LHCN-M2 (cell line): Measurements from ENCODE around the gene PRL. TPM values are rescaled to one million over a fixed set of nuclear protein-coding genes. Genes with fewer than 3 reads are reported as not detected.
A peak's percentile ranks its signal among the peaks of the same experiment; 100 is the strongest.

Experiments
- DNase-seq: peaks from one replicate; pipeline ENCODE4 v3.0.0-alpha.2; 2012; ENCODE audit warnings: low read depth
- polyA plus RNA-seq: library from polyadenylated mRNA; unstranded; fragments of >200 nt; gene quantifications from one replicate; pipeline ENCODE4 v1.2.1, GENCODE V29; 2012; ENCODE audit warnings: missing spikeins
- total RNA-seq: library from RNA; depleted of rRNA; stranded (reverse); fragments of >200 nt; gene quantifications from 2 replicates; pipeline ENCODE4 v1.2.3, GENCODE V29; 2014; rRNA removed

PRL gene
- not detected in 2 replicates for total RNA-seq
- polyA plus RNA-seq: not detected

DNA sequence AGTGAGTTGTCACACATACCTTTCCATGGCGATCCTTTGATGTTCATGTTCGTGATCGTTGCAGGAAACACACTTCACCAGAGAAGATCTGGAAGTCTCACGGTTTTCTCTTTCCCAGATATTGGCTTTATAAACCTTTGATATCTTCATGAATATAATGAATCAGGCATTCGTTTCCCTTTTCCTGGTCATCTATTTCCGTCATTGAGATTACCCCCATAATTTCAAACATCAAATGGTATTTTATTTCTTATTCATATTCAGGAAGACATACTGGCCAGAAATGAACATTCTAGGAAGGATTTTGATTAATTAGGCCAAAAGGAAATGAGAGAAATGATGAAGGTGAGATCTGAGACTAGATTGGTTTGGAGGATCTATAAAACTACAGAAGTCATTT lies at the start of gene PRL:
Gene PRL (minus strand): TSS at position 101 of the 400 bp plus-strand sequence. CDS start 54 bp downstream, at position 47.
- no peak for DNase-seq

DNA sequence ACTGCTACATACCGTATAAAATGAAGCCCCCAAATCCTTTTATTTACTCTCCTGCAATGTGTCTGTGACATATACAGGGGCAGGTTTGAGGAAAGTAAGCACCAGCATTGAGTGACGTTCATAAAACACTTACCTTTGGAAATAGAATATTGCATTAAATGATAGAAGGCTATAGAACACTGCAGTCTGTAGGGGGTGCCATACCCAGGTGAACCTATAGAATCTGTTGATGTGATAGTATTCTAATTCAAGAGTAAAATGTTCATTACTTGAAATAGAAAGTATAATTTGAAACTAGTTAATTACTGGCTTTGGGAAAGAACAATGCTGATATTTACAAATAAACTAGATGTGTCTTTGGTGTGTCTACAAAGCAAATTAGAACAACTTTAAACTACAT lies 47.0 kb upstream of the PRL start:
- DNase-seq: no peak

DNA sequence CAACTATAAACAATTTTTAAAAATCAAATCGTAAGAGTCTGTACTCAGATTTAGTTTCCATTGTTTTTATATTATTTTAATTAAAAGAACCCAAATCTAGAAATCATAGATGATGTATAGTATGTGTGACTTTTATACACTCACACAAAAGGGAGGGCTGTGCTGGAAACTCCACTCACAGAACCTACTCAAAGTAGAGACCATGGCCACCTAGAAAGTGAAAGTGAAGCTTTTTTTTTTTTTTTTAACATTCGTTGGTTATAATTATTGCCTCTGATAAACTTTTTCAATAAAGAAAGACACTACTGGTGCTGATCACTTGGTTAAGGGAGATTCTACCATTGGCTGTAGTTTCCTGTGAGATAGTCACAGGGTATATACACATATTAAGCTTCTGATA lies 37.9 kb upstream of the PRL start:
- no peak for DNase-seq

DNA sequence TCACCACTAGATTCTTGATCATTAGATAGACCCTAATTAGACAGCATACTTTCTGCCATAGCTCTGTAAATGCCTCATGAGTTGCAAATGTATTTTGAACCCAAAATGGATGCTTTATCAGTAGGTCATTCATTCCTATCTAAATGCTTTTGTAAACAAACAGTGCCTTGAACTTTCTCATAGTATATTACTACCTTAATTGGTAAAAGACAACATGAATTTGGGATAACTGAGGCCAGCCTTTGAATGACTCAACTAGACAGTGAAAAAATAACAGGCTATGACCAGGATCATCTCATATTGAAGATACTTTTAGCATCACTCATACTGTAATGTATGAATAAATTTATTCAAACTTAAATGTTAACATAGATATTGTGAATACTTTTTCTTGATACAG lies 37.0 kb upstream of the PRL start:
- DNase-seq: no peak

DNA sequence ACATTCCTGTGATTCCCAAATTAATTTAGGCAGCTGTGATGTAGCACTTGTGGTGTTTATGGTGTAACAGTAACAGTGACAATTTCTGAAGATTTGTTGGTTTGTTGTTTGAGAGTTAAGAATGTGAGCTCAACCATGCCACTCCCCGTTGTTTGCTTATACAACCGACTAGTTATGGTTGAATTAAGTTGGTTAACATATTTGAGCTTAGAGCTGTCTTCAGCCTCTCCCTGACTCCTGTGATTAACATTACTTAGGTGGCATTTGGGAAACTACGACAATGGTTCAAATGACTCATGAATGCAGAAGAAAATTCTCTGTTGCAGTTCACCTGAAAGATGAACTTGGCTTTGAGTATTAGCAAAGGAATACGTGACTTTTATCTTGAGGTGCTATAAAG lies 35.9 kb upstream of the PRL start:
- DNase-seq: no peak

DNA sequence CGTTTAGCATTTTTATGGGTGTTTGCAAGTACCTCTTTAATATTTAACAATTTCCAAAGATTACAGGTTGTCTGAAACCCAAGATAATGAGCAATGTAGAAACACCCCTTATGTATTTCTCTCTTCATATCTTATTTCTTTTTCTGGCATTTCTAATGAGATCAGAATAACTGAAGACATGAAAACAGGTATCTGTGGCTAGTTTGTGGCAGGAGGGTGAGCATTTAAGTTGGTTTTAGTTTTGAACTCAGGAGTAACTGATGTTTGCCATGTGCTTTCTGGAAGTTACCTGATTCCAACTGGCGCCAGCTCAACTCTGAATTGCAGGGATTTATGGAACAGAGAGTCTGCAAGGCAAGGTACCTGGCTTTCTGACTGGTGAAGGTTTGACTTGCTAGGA lies 35.4 kb upstream of the PRL start:
- no peak for DNase-seq

DNA sequence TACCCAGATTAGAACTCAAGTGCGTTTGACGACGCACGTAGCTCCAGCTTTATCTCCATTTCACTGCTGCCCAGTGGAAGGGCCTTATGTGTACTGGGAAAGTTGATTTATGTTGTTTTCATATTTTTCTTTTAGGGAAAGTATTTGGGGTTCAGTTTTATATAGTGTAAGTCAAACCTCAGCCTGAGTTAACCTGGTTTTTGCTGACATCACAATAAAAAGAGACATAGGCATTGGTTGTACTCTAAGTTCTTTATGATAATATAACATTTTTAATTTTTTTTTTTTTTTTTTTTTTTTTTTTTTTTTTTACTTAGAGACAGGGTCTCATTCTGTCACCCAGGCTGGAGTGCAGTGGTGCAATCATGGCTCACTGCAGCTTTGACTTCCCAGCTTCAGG lies 34.1 kb upstream of the PRL start:
- DNase-seq: no peak

DNA sequence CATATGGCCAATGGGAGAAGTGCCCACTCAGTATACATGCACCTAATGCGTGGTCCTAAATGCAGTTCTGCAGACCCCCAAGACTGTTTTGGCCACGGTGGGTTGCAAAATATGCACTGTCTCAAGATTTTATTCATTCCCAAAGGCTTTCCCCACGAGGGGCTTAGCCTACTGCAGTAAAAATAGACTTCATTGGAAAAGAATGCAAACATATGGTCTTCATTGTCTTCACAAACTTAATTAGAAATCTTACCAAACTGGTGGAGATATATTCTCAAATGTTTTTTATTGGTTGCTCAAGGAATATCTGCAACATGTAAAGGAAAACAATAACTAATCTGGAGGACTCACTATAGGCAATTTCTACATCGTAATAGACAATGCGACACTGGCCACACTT lies 31.6 kb upstream of the PRL start:
- no peak for DNase-seq

DNA sequence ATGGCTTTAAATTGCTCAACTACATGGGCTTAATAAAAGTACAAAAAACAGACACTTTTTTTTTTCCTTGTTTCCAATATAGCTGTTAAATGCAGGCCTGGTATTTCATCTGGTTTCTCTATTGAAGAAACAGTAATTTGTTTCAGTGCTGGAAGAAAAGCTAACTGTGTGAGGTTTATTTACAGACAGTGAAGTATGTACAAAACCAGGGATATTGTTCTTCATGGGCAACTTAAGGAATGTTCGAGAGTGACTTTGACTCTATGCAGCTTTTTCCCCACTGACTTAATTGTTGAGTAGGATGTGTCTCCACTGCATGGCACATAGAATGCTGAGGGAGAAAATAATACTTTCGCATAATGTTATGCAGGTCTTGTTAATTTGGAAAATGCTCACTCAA lies 31.0 kb upstream of the PRL start:
- no peak for DNase-seq

DNA sequence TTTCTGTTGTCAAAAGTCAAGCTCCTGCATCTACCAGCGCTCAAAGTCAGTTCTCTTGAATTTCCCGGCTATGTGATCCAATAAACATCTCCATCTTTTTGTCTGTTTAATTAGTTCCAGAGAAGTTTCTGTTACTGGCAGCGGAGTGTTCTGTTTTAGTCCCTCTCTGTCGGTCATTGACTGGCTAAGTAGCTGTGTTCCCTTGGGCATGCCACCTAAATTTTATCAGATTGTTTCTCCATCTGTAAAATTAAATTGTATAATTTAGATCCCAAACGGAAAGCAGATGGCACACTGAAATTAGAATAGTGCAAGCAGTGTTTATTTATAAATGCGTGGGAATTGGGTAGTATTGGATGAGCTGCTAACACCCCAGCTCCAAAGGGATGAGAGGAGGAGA lies 29.7 kb upstream of the PRL start:
- no peak for DNase-seq

DNA sequence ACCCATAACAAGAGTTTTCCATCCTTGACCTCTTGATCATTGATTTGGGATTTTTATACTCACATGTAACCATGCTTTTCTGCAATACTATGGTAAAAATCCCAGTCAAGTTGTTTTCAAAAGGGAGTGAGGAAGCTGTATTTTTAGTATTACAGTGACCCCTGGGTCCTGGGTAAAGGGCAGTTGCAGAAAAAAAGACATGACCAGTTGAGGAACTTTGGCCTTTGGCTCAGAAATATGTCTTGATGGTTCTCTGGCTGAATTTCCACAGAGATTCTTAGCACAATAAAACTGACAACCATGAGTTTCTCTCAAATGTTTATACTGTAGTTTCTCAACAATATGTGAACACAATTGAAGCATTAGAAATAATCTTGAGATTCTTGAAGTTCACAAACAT lies 28.6 kb upstream of the PRL start:
- no peak for DNase-seq

DNA sequence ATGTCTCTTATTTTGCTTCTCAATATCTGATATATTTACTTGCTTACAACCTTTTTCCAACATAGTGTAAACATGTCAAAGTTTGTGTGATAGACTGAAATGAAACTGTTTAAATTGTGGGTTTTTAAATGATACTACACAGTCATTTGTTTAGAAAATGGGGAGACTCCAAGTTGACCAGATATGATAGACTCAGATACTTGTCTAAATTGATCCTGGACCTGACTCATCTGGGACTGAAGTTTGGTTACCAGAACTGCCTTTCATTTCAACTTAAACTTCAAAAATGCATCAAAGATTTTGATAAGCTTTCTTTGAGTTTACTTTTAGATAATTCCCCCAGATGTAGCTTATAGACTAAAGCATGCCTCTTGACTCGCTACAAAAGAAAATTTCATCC lies 27.0 kb upstream of the PRL start:
- no peak for DNase-seq

DNA sequence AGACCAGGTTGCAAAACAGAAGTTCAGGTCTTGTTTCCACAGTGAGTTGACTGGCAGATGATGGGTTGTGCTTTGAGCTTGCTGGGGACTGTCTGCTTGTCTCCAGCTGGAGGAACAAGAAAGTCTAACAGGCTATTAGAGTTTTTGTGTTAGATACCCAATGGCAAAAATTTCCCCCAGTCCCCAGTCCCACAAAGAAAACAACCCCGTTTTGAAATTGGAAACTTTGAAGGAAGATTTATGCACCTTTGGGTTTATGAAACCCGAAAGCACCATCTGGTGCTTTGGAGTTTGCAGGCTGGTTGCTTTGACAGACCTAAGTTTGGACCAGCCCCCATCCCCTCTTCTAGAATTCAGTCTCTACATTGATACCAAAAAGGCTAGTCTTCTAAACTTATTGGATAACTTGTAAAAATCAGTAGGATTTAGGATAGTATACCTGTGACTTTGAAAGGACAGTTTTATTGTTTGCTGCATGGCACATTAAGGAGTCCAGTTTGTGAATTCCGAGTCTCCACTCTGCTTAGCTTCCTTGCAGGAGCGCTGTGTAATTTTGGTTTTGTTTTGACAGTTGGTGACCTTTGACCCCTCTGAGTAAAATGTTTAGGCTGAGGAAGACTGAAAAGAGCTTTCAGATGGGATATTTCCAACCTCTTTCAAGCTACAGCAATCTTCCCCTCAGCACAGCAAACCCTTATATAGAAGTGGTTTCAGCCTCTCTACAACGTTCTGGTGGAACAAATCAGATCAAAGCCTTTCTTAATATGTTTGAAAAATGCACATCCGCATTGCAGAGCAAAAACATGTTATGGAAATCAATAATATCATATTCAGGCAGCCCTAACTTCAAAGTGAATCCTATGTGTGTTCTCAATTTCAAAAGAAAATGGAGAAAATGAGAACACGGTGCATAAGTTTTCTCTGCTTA lies 25.5 kb upstream of the PRL start:
- peak; percentile 23 for DNase-seq

DNA sequence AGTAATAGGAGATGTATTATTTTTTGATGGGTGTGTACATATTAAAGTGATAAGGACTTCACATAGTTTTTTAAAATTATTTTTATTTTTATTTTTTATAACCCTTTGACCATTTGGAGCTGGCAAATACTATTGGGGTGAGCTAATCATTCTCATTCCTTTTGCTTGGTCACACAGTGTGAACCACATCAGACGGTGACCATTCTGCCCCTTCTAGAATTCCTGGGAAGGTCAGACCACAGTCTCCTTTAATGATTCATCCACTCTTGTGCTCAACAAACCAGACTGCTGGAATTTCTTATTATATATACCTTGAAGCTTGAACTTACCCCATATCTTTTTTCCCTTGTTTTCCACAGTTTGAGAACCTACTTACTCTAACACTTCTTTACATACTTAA lies 23.9 kb upstream of the PRL start:
- DNase-seq: peak; percentile 93

DNA sequence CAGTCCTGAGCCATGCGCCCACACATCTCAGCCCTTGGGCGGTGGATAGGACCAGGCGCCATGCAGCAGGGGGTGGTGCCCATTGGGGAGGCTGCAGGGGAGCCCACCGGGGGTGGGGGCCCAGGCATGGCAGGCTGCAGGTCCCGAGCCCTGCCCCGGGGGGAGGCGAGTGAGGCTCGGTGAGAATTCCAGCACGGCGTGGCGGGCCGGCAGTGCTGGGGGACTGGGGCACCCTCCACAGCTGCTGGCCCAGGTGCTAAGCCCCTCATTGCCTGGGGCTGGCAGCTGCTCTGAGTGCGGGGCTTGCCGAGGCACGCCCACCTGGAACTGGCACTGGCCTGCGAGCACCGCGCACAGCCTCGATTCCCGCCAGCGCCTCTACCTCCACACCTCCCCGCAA lies 21.6 kb upstream of the PRL start:
- DNase-seq: no peak

DNA sequence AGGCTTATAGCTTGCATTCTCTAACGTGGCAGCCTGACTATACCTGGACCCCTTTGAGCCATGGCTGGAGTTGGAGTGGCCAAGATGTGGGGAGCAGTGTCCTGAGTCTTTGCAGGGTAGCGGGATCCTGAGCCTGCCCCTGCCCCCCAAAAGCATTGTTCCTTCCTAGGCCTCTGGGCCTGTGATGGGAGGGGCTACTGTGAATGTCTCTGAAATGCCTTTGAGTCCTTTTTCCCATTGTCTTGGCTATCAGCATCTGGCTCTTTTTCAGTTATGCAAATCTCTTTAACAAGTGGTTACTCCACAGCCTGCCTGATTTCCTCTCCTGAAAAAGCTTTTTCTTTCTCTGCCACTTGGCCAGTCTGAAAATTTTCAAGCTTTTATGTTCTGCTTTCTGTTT lies 17.0 kb upstream of the PRL start:
- no peak for DNase-seq

DNA sequence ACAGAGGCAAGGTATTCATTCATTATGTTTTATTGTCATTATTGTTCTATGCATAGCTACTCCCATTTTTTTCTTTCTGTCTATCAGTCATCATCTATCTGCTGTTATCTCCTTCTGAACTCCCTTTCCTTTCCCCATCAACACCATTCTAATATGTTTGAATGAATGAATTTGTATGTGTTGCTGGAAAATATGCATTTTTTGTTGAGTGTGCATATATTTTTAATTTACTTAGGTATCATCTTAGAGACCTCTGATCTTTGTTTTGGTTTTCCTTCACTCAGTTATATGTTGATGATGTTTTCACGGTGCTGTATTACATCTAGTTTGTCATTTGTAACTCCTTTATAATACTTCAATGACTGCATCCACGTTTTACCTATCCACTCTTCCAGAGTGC lies 12.1 kb upstream of the PRL start:
- no peak for DNase-seq

DNA sequence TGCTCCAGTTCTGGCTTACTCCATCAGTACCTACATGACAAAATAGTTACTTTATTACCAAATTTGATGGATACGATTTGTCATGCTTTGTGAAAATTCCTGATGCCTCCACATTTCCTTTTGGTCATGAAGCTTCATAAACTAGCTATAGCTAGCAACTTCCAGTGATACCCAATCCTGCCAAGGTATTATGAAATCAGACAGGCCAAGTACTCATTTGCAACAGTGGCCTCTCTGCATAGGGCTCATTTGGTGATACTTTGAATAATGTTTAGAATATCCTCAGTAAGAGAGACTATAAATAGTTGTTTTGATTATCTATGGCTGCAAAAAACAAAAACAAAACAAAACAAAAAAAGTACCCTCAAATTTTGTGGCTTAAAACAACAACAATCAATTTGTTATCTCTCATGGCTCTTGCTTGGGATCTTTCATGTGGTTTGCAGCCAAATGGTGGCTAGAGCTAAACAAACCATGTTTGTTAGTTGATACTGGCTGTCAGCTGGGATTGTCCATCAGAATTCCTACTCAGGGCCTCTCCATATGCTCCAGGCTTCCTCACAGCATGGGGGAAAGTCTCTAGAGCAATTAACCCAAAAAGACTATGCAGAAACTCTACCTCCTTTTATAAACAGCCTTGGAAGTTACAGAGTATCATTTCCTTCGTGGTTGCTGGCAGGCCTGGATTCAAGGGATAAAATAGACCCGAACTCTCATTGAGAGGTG lies 10.1 kb upstream of the PRL start:
- DNase-seq: peak; percentile 91

DNA sequence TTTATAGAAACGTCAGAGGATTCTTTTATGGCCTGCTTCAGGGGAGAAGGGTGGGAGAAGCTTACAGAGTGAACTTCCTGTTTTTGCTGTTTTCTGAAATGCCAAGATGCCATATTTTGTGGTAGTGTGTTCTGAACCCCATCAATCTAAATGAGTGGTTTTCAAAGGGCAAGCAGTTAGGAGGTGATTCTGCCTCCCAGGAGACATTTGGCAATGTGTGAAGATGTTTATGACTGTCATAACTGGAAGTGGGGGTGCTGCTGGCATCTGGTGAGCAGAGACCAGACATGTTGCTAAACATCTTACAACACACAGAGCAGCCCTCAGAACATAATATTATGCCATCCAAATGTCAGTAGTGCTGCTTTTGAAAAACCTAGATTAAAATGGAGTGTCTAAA lies 6.0 kb upstream of the PRL start:
- DNase-seq: peak; percentile 19

DNA sequence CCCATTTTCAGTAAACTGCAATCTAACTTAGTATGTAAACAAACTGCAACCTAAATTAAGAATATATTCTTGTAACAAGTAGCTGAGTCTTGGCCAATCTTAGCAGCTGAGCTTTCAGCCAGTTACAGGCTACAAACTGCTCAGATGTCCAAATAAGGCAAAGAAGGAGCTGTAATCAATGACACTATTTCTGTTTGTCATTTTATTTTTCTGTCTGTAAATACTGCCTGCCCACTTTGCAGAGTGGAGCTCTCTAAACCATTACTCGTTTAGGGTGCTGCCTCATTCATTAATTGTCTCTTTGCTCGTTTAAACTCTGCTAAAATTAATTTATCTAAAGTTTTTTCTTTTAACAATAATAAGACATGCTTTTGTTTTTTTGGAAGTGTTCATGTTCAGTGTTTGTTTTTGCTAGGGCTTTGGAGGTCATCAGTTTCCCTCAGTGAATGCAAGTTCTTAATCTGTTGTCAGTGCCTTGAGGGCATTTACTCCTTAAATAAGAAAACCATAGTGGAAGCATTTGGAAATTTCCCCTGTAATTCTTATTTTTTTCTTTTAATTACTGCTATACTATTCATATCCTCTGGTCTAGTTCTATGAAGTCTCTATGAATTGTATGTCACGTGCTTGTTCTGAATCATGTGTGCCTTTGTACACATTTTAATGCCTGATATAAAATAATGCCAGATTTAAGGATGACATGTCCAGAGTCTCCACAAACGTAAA lies 3.6 kb upstream of the PRL start:
- DNase-seq: no peak

DNA sequence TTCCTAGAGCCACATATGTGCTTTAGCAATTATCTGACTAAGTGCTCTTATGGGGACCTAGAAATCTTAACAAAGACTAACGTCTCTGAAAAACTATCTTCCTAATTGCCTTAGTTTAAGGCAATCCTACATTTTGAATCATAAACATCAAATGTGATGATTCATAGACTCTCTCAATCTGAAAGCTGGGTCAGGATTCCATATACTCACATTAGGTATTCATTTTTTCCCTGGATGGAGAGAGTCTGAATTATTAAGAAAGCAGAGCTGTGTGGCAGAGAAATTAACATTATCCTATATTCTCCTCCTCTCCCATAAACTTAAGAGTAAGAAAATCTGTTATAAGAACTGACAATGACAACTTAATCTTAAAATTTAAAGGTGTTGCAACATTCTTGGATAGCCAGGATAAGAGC lies 1.6 kb upstream of the PRL start:
- no peak for DNase-seq

DNA sequence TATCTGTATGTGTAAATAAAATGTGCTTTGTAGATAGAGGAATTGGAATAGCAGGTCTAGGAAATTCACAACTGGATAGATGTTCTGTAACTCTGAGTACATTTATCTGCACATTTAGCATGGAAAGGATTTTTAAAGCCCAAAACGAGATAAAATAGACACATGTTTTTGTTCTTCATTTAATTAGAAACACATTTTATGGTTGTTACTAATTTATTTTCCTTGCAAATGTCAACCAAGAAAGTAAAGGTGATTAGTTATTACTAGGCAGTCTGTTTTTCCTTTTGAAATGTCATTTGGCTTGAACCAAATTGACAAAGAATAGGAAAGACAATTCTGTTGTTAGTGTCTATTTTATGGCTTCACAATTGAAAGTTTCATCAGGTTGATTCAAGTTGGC lies 769 bp downstream of the PRL start:
- DNase-seq: no peak
